Glutamatergic neuron (in vitro differentiated cells): Measurements from ENCODE around the gene DNAJC1. TPM values are rescaled to one million over a fixed set of nuclear protein-coding genes. Genes with fewer than 3 reads are reported as not detected.

Experiments
- DNase-seq: peaks from one replicate; pipeline ENCODE4 v3.0.0; 2022
- H3K27ac Mint-ChIP-seq: one replicate; pipeline ENCODE4 v1.8.0; 2020; ENCODE audit warnings: mild to moderate bottlenecking, mixed read lengths, inconsistent platforms; ENCODE audit not compliant: unreplicated experiment
- H3K27me3 Mint-ChIP-seq: one replicate; pipeline ENCODE4 v1.8.0; 2020; ENCODE audit warnings: mild to moderate bottlenecking, moderate library complexity, mixed read lengths, inconsistent platforms; ENCODE audit not compliant: unreplicated experiment
- H3K36me3 Mint-ChIP-seq: one replicate; pipeline ENCODE4 v1.8.0; 2020; ENCODE audit warnings: mild to moderate bottlenecking, mixed read lengths, inconsistent platforms; ENCODE audit not compliant: unreplicated experiment
- H3K4me1 Mint-ChIP-seq: one replicate; pipeline ENCODE4 v1.8.0; 2020; ENCODE audit warnings: mild to moderate bottlenecking, low read depth, mixed read lengths, inconsistent platforms; ENCODE audit not compliant: unreplicated experiment
- H3K4me3 Mint-ChIP-seq: one replicate; pipeline ENCODE4 v1.8.0; 2020; ENCODE audit warnings: mild to moderate bottlenecking, mixed read lengths, inconsistent platforms; ENCODE audit not compliant: unreplicated experiment
- H3K9me3 Mint-ChIP-seq: one replicate; pipeline ENCODE4 v1.8.0; 2020; ENCODE audit warnings: mild to moderate bottlenecking, moderate library complexity, mixed read lengths, inconsistent platforms; ENCODE audit not compliant: unreplicated experiment
- CTCF ChIP-seq: fragments of 200-600 bp; sonication (generic); IDR thresholded peaks from one replicate; pipeline ENCODE4 v1.5.0; 2021; ENCODE audit not compliant: partially characterized antibody, unreplicated experiment
- total RNA-seq: library from RNA; stranded (reverse); fragmentation: NEBNext Ultra II Directional; extraction: Animal tissue kit (Norgen Biotek cat#: 25700); gene quantifications from one replicate; pipeline ENCODE4 v1.2.1, GENCODE V29; 2021; ENCODE audit not compliant: unreplicated experiment

The DNAJC1 gene
- total RNA-seq, 1 donor from 2014 or later = 4.3 TPM

- H3K4me1 Mint-ChIP-seq = no peaks in the 10 kb centered on the region
- no peak overlapping the region for H3K27ac Mint-ChIP-seq
- H3K4me3 Mint-ChIP-seq = no peak overlapping the region
- H3K27me3 Mint-ChIP-seq = peaks cover 1% of the 10 kb centered on the region
- peaks cover under 1% of the 10 kb centered on the region for H3K9me3 Mint-ChIP-seq
- peaks cover 1% of the 10 kb centered on the region for H3K36me3 Mint-ChIP-seq
- TF ChIP-seq CTCF = no peak
- no peak for DNase-seq
Measured at GRCh38 chr10:21712975-21713374, 290.6 kb downstream of the DNAJC1 start.

- peaks cover 7% of the 10 kb centered on the region for H3K9me3 Mint-ChIP-seq
- no peak overlapping the region for H3K4me3 Mint-ChIP-seq
- H3K4me1 Mint-ChIP-seq = peaks cover 1% of the 10 kb centered on the region
- DNase-seq = no peak
- peaks cover 7% of the 10 kb centered on the region for H3K36me3 Mint-ChIP-seq
- H3K27me3 Mint-ChIP-seq = peaks cover 2% of the 10 kb centered on the region
- TF ChIP-seq CTCF = no peak
- no peak overlapping the region for H3K27ac Mint-ChIP-seq
Measured at GRCh38 chr10:21707498-21707897, 296.0 kb downstream of the DNAJC1 start.

Other genes with a start within 250 kb of the DNAJC1 start
- gene EBLN1, start 214.3 kb upstream of the DNAJC1 start, total RNA-seq = not detected